SK-N-SH treated with all-trans-retinoic acid at 6 μM for 48 hours (cell line): ENCODE data around the gene BICC1.

Experiments used
- ARNTL ChIP-seq: fragments of 450-650 bp; formaldehyde crosslinking; IDR thresholded peaks from 2 replicates; pipeline ENCODE4 v1.5.0; 2020; ENCODE audit warnings: low read depth, mild to moderate bottlenecking, moderate library complexity, borderline replicate concordance
- CSRNP3 ChIP-seq: fragments of 250-450 bp; sonication (Bioruptor Pico); IDR thresholded peaks from 2 replicates; pipeline ENCODE4 v1.5.1; 2021; ENCODE audit warnings: mild to moderate bottlenecking, moderate library complexity
- ZFP3 ChIP-seq: fragments of 250-450 bp; sonication (Bioruptor Pico); IDR thresholded peaks from 2 replicates; pipeline ENCODE4 v1.5.0; 2020; ENCODE audit warnings: mild to moderate bottlenecking, moderate library complexity
- ZFP30 ChIP-seq: fragments of 450-650 bp; formaldehyde crosslinking; IDR thresholded peaks from 2 replicates; pipeline ENCODE4 v1.5.0; 2022; ENCODE audit warnings: mild to moderate bottlenecking, moderate library complexity
- ZNF70 ChIP-seq: fragments of 450-650 bp; formaldehyde crosslinking; IDR thresholded peaks from 2 replicates; pipeline ENCODE4 v1.5.0; 2020; ENCODE audit warnings: mild to moderate bottlenecking, moderate library complexity
- ZNF8 ChIP-seq: fragments of 450-650 bp; formaldehyde crosslinking; IDR thresholded peaks from 2 replicates; pipeline ENCODE4 v1.5.0; 2020; ENCODE audit warnings: mild to moderate bottlenecking, moderate library complexity
- TF ChIP-seq, protein P1 (sequence below): fragments of 250-450 bp; sonication (Bioruptor Pico); IDR thresholded peaks from 2 replicates; pipeline ENCODE4 v1.5.1; 2020; ENCODE audit warnings: low read depth, mild to moderate bottlenecking, moderate library complexity
- TF ChIP-seq, protein P2 (sequence below): fragments of 250-450 bp; sonication (Bioruptor Pico); IDR thresholded peaks from 2 replicates; pipeline ENCODE4 v1.8.0; 2020; ENCODE audit warnings: mild to moderate bottlenecking, moderate library complexity, borderline replicate concordance

GRCh38 chr10:58806970-58807628 lies 294.4 kb downstream of the BICC1 start:
- TF ChIP-seq ZFP3 (CRISPR knock-in tag) (no peak), ZNF70 (CRISPR knock-in tag) (no peak), ARNTL (CRISPR knock-in tag) (no peak), CSRNP3 (CRISPR knock-in tag) (no peak), ZNF8 (CRISPR knock-in tag) (no peak), ZFP30 (CRISPR knock-in tag) (no peak)
- TF ChIP-seq, protein P1, sequence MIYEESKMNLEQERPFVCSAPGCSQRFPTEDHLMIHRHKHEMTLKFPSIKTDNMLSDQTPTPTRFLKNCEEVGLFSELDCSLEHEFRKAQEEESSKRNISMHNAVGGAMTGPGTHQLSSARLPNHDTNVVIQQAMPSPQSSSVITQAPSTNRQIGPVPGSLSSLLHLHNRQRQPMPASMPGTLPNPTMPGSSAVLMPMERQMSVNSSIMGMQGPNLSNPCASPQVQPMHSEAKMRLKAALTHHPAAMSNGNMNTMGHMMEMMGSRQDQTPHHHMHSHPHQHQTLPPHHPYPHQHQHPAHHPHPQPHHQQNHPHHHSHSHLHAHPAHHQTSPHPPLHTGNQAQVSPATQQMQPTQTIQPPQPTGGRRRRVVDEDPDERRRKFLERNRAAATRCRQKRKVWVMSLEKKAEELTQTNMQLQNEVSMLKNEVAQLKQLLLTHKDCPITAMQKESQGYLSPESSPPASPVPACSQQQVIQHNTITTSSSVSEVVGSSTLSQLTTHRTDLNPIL (CRISPR knock-in tag) = no peak
- TF ChIP-seq, protein P2, sequence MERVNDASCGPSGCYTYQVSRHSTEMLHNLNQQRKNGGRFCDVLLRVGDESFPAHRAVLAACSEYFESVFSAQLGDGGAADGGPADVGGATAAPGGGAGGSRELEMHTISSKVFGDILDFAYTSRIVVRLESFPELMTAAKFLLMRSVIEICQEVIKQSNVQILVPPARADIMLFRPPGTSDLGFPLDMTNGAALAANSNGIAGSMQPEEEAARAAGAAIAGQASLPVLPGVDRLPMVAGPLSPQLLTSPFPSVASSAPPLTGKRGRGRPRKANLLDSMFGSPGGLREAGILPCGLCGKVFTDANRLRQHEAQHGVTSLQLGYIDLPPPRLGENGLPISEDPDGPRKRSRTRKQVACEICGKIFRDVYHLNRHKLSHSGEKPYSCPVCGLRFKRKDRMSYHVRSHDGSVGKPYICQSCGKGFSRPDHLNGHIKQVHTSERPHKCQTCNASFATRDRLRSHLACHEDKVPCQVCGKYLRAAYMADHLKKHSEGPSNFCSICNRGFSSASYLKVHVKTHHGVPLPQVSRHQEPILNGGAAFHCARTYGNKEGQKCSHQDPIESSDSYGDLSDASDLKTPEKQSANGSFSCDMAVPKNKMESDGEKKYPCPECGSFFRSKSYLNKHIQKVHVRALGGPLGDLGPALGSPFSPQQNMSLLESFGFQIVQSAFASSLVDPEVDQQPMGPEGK = no peak
